ENCODE results near the gene KREMEN2.

DNA sequence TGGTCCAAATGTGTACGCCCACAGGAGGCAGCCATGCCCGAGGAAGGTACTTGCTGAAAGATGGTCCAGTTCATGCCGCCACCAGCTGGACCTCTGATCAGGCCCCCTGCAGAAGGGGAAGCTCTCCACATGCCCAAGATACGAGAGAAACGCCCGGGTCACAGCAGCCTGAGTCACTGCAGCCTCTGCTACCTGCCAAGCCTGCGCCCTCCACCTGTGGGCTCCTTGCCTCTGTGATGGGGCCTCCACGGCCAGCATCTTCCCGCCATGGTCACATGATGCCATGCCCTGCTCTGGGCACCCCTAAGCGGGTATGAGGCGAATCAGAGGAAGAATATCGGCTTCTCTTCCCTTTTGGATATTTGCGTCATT is 13.7 kb upstream of the KREMEN2 start:
- TF ChIP-seq POLR2A (IDR thresholded peaks at IDR 0.05) = no peak
- TF ChIP-seq, protein P1, sequence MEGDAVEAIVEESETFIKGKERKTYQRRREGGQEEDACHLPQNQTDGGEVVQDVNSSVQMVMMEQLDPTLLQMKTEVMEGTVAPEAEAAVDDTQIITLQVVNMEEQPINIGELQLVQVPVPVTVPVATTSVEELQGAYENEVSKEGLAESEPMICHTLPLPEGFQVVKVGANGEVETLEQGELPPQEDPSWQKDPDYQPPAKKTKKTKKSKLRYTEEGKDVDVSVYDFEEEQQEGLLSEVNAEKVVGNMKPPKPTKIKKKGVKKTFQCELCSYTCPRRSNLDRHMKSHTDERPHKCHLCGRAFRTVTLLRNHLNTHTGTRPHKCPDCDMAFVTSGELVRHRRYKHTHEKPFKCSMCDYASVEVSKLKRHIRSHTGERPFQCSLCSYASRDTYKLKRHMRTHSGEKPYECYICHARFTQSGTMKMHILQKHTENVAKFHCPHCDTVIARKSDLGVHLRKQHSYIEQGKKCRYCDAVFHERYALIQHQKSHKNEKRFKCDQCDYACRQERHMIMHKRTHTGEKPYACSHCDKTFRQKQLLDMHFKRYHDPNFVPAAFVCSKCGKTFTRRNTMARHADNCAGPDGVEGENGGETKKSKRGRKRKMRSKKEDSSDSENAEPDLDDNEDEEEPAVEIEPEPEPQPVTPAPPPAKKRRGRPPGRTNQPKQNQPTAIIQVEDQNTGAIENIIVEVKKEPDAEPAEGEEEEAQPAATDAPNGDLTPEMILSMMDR (IDR thresholded peaks at IDR 0.05) = no peak

Data from prostate gland (tissue), 2 donors.